NCI-H748 (cell line): Measurements from ENCODE around the gene NKX2-4.

ENCODE experiments used
- DNase-seq: peaks from one replicate; lab custom pipeline; 2025; ENCODE audit not compliant: unreplicated experiment; lab: John Stamatoyannopoulos, UW

NKX2-4 gene

DNA sequence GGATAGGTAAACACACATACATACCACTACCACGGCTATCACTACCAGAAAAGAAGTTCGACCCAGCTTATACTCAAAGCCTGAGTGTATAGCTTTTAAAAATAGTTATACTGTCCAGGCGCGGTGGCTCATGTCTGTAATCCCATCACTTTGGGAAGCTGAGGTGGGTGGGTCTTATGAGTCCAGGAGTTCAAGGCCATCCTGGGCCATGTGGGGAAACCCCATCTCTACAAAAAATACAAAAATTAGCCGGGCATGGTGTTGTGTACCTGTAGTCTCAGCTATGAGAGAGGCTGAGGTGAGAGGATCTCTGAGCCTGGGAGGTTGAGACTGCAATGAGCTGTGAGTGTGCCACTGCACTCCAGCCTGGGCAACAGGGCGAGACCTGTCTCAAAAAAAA lies 32.9 kb downstream of the NKX2-4 start:
- no peak for DNase-seq

GRCh38 chr20:21361266-21361665 lies 36.1 kb downstream of the NKX2-4 start:
- no peak for DNase-seq

DNA sequence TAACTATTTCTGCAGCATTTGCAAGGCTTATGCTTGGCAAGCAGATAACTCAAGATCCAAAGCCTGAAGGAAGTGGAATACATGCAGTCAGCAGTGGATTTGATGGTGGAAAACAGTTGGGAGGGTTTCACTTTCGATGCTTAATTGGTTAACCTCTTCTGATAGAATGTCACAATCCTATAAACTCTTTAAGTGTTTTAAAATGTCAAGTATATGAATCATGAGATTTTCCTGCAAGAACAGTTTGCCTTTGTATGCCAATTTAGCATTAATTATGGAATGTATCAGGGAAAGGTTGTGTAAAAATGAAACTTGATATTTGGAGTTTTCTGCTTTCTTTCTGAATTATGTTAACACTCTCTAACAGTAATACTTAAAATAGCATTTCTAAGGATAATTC lies 36.6 kb downstream of the NKX2-4 start:
- DNase-seq, result no peak

DNA sequence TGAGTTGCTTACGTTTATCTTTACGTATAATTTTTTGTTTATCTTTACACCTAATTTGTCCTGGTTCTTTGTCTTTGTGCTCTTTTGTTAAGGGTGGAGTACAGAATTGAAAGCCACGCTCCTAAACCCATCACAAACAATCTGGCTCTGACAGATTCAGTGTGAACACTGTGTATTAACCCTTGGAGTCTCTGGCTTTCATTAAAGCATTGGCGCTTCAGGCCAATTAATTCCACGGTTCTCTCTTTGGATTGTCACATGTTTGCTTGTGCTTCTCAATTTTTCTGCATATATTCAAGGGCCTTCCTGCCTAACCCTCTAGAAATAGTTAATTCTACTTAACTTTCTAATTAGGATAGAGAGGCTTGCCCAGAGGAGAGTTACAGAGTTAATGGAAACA lies 38.6 kb downstream of the NKX2-4 start:
- DNase-seq, result peak; percentile 32

DNA sequence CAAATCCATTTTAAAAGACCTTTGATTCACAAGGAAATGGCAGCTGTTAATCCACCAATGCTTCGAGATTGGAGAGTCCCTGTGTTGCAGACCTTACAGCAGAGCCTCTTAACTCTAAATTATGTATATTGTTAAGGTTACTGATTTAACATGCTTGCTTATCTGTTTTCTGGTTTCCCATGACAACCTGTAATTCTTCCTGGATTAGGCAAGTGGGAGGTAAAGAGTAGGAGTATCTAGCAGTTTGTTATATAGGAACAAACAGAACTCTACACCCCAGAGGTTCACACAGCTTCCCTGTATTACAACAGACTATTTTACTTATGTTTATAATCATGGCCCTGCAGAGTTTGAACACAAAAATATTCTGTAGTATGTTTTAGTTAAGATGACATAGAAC lies 39.5 kb downstream of the NKX2-4 start:
- peak; percentile 39 for DNase-seq

DNA sequence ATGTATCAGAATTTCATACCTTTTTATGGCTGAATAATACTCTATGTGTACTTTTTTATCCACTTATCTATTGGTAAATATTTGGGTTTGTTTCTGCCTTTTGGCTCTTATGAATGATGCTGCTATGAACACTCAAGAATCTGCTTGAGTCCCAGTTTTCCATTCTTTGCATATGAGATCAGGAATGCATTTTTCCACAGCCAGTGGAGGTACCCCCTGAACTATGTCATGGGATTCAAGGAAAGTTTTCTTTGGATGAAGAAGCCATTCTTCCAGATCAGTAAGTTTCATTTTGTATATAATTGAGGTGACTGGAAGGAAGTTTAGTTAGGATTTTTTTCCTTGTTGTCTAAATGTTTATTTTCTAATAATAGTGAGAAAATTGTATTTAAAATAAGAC lies 40.9 kb downstream of the NKX2-4 start:
- DNase-seq, result no peak

DNA sequence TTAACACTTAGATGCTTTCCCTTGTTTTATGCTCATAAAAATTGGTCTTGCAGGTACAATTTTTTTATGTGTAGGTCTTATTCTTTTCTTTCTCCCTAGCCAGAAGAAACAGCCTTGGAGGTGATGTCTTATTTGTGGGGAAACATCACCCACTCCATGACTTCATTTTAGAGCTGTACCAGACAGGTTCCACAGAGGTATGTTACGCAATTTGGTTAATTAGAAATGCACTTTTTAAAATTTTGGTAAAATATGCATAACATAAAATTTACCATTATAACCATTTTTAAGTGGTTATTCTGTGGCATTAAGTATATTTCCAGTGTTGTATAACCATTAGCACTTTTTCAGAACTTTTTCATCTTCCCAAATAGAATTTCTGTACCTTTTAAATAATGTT lies 41.3 kb downstream of the NKX2-4 start:
- DNase-seq, result no peak

DNA sequence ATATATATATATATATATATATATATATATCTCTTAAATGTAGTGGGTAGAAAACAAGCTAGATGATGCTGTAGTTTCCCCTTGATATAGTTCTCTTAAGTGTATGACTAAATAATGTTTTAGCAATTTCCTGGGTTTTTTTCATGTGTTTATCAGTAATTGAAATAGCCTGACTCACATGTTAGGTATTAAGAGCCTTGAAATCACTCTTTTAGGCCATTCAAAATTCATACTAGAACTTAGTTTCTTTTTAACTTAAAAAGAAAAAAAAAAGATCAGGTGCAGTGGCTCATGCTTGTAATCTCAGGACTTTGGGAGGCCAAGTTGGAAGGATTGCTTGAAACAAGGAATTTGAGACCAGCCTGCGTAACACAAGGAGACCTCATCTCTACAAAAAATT lies 44.1 kb downstream of the NKX2-4 start:
- DNase-seq, result no peak

DNA sequence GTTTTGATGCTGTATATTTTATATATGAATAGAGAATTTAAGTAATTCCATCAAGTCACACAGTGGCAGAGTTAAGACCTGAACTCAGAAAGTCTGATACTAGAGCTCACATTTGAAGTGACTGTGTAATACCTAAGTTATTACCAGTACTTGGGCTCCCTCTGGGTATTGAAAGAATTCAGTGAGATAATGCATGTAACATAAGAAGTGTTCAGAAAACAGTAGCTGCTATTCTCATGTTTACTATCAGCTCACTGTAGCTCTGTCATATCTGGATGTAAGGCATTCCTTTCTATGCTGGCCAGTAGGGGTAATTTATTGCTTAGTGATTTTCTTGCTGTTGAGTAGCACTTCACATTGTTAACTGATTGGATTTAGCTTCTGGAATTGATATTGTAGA lies 44.6 kb downstream of the NKX2-4 start:
- DNase-seq, result no peak
